DOHH2 (cell line): Measurements from ENCODE around the gene ESYT1.

Experiments
- H3F3A ChIP-seq: fragments of 200-600 bp; sonication (generic), shearing (Covaris generic); 2 replicates; pipeline ENCODE4 v1.6.0; 2016; ENCODE audit warnings: antibody characterized with exemption, mild to moderate bottlenecking; ENCODE audit not compliant: control insufficient read depth, insufficient read depth
- H3K27ac ChIP-seq: fragments of 200-600 bp; sonication (generic); 2 replicates; pipeline ENCODE4 v1.5.1; 2014; ENCODE audit warnings: low read depth, mild to moderate bottlenecking, low read length, moderate library complexity
- H3K27me3 ChIP-seq: fragments of 200-600 bp; sonication (generic); 2 replicates; pipeline ENCODE4 v1.6.1; 2014; ENCODE audit warnings: mild to moderate bottlenecking, low read length, mixed read lengths; ENCODE audit not compliant: control insufficient read depth
- H3K36me3 ChIP-seq: fragments of 200-600 bp; sonication (generic); 2 replicates; pipeline ENCODE4 v1.6.1; 2014; ENCODE audit warnings: mild to moderate bottlenecking, low read length, moderate library complexity, mixed read lengths; ENCODE audit not compliant: control insufficient read depth
- H3K4me1 ChIP-seq: fragments of 200-600 bp; sonication (generic); 2 replicates; pipeline ENCODE4 v1.6.1; 2014; ENCODE audit warnings: mild to moderate bottlenecking, low read length, mixed read lengths; ENCODE audit not compliant: control insufficient read depth
- H3K4me2 ChIP-seq: fragments of 200-600 bp; sonication (generic); 2 replicates; pipeline ENCODE4 v1.6.0; 2014; ENCODE audit warnings: mild to moderate bottlenecking, low read length, moderate library complexity
- H3K4me3 ChIP-seq: fragments of 200-600 bp; sonication (generic); 2 replicates; pipeline ENCODE4 v1.5.1; 2014; ENCODE audit warnings: mild to moderate bottlenecking, low read length, mixed read lengths
- H3K79me2 ChIP-seq: fragments of 200-600 bp; sonication (generic); 2 replicates; pipeline ENCODE4 v1.6.1; 2014; ENCODE audit warnings: mild to moderate bottlenecking, low read length, mixed read lengths; ENCODE audit not compliant: control insufficient read depth
- H3K9me2 ChIP-seq: fragments of 200-600 bp; sonication (generic); replicated peaks from 2 replicates; pipeline ENCODE4 v1.6.1; 2014; ENCODE audit warnings: mild to moderate bottlenecking, low read length, mixed read lengths; ENCODE audit not compliant: control insufficient read depth
- H3K9me3 ChIP-seq: fragments of 200-600 bp; sonication (generic); 2 replicates; pipeline ENCODE4 v1.6.1; 2014; ENCODE audit warnings: antibody characterized with exemption, low read length, mixed read lengths; ENCODE audit not compliant: control insufficient read depth, insufficient read depth
- H4K20me1 ChIP-seq: fragments of 200-600 bp; sonication (generic); 2 replicates; pipeline ENCODE4 v1.6.0; 2014; ENCODE audit warnings: low read depth, mild to moderate bottlenecking, antibody characterized with exemption, low read length, moderate library complexity; ENCODE audit not compliant: control insufficient read depth, insufficient read depth
- EZH2phosphoT487 ChIP-seq: fragments of 200-600 bp; sonication (generic); IDR thresholded peaks from 2 replicates; pipeline ENCODE4 v1.6.1; 2017; ENCODE audit warnings: borderline replicate concordance, mild to moderate bottlenecking, antibody characterized with exemption, low read length, moderate library complexity, mixed read lengths
- TF ChIP-seq, protein P1 (sequence below): fragments of 200-600 bp; sonication (generic); IDR thresholded peaks from one replicate; pipeline ENCODE4 v1.5.1; 2014; ENCODE audit warnings: antibody characterized with exemption, mild to moderate bottlenecking, low read depth, low read length; ENCODE audit not compliant: poor library complexity, severe bottlenecking

ESYT1 gene

GRCh38 chr12:56158029-56158925 is 30.2 kb downstream of the ESYT1 start, which contains the start of gene MYL6:
Gene MYL6 (plus strand): TSS chr12:56158359. CDS start chr12:56158402, 43 bp downstream.
- no peak for TF ChIP-seq EZH2phosphoT487
- TF ChIP-seq, protein P1, sequence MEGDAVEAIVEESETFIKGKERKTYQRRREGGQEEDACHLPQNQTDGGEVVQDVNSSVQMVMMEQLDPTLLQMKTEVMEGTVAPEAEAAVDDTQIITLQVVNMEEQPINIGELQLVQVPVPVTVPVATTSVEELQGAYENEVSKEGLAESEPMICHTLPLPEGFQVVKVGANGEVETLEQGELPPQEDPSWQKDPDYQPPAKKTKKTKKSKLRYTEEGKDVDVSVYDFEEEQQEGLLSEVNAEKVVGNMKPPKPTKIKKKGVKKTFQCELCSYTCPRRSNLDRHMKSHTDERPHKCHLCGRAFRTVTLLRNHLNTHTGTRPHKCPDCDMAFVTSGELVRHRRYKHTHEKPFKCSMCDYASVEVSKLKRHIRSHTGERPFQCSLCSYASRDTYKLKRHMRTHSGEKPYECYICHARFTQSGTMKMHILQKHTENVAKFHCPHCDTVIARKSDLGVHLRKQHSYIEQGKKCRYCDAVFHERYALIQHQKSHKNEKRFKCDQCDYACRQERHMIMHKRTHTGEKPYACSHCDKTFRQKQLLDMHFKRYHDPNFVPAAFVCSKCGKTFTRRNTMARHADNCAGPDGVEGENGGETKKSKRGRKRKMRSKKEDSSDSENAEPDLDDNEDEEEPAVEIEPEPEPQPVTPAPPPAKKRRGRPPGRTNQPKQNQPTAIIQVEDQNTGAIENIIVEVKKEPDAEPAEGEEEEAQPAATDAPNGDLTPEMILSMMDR: no peak
- H3F3A ChIP-seq: peaks cover 20% of the 10 kb centered on the region

DNA sequence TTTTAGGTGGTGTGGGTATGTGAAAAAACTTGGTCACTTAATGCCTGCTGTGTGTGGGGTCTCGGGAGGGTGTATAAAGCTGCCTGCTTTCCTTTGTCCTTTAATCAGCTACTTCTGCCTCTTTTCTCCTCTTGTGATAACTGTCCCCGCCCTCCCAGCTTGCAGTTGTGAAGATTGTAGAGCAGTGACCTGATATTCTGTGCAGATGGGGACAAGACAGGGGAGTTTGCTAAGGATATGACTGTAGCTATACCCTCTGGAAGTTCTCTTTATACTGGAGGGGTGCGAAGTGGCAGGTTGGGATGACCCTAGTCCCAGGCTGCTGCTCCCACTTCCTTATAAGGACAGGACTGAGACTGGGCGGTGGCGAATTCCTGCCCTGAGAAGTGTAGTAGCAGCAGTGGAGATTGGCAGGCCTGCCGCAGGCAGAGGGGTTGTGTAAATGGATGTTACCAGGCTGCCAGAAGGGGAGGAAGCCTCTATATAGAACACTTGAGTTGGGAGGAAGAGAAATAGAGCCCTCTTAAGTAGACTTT is 30.9 kb downstream of the ESYT1 start:
- peak overlapping the region; percentile 91 for H3K4me3 ChIP-seq
- peaks cover 15% of the 10 kb centered on the region for H4K20me1 ChIP-seq
- peak overlapping the region; percentile 94 for H3K4me2 ChIP-seq
- peak overlapping the region; percentile 72 for H3K27ac ChIP-seq
- TF ChIP-seq, protein P1: no peak
- TF ChIP-seq EZH2phosphoT487: no peak
- H3K9me2 ChIP-seq: no peaks in the 10 kb centered on the region
- peaks cover 25% of the 10 kb centered on the region for H3F3A ChIP-seq
- no peaks in the 10 kb centered on the region for H3K27me3 ChIP-seq
- H3K9me3 ChIP-seq: no peaks in the 10 kb centered on the region
- H3K79me2 ChIP-seq: peaks cover 48% of the 10 kb centered on the region
- peaks cover 72% of the 10 kb centered on the region for H3K36me3 ChIP-seq
- H3K4me1 ChIP-seq: peaks cover 35% of the 10 kb centered on the region

More at GRCh38 chr12:56158029-56158925, 30.2 kb downstream of the ESYT1 start, which contains the start of gene MYL6:
- peak within 1 kb of the TSS; percentile 94 for H3K4me2 ChIP-seq
- H3K27me3 ChIP-seq: no peaks in the 10 kb centered on the region
- H3K4me1 ChIP-seq: peaks cover 41% of the 10 kb centered on the region
- H3K4me3 ChIP-seq: peak within 1 kb of the TSS; percentile 91
- H3K79me2 ChIP-seq: peaks cover 50% of the 10 kb centered on the region
- no peaks in the 10 kb centered on the region for H3K9me3 ChIP-seq
- H3K9me2 ChIP-seq: no peaks in the 10 kb centered on the region
- H3K36me3 ChIP-seq: peaks cover 64% of the 10 kb centered on the region
- H4K20me1 ChIP-seq: peaks cover 15% of the 10 kb centered on the region
- peak within 1 kb of the TSS; percentile 78 for H3K27ac ChIP-seq

DNA sequence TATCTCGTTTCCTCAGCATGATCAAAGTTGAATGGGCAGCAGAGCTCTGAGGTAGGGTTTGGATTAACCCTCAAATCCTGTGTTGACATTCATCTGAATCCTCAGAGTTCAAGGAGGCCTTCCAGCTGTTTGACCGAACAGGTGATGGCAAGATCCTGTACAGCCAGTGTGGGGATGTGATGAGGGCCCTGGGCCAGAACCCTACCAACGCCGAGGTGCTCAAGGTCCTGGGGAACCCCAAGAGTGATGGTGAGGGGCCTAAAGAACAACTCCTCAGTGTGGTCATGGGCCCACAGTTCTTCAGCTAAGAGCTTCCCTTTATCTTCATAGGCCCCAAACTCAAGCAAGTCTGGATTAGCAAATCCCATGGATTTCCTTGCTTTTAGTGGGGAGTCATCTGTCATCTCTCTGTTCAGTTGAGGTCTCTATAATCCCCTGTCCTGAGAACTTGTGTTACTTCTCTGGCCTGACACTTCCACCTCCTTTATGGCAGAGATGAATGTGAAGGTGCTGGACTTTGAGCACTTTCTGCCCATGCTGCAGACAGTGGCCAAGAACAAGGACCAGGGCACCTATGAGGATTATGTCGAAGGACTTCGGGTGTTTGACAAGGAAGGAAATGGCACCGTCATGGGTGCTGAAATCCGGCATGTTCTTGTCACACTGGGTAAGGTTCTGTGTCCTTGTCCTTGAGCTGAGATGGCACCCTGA is 31.6 kb downstream of the ESYT1 start:
- peak overlapping the region; percentile 91 for H3K4me3 ChIP-seq
- H3K9me2 ChIP-seq: no peaks in the 10 kb centered on the region
- peaks cover 15% of the 10 kb centered on the region for H4K20me1 ChIP-seq
- H3K9me3 ChIP-seq: no peaks in the 10 kb centered on the region
- H3K27me3 ChIP-seq: no peaks in the 10 kb centered on the region
- H3K27ac ChIP-seq: peak overlapping the region; percentile 72
- H3K36me3 ChIP-seq: peaks cover 77% of the 10 kb centered on the region
- peak overlapping the region; percentile 94 for H3K4me2 ChIP-seq
- peaks cover 25% of the 10 kb centered on the region for H3F3A ChIP-seq
- TF ChIP-seq EZH2phosphoT487: no peak
- TF ChIP-seq, protein P1: no peak
- peaks cover 48% of the 10 kb centered on the region for H3K79me2 ChIP-seq
- peaks cover 35% of the 10 kb centered on the region for H3K4me1 ChIP-seq
